Measurements from ENCODE around the gene NDUFAF3.

Gene NDUFAF3

DNA sequence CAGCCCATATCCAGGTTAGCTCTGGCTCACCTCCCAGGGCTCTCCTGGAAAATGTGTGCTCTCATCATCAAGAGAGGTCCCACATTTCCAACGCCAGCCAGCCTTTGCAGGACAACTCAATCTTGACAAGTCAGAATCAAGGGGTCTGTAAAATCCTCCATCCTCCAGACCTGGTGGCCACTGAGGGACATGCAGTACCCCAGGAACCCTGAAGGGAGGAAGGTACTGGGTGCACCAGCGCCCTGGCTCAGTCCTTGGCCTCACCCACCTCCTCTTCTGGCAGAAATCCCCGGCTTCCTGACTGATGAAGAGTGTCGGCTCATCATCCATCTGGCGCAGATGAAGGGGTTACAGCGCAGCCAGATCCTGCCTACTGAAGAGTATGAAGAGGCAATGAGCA, 20.8 kb upstream of the NDUFAF3 start:
- no peak overlapping the region for H3K27ac ChIP-seq
- H3K4me3 ChIP-seq: no peak overlapping the region
- DNase-seq (ENCODE audit: low spot score): no peak
- TF ChIP-seq, protein P1, sequence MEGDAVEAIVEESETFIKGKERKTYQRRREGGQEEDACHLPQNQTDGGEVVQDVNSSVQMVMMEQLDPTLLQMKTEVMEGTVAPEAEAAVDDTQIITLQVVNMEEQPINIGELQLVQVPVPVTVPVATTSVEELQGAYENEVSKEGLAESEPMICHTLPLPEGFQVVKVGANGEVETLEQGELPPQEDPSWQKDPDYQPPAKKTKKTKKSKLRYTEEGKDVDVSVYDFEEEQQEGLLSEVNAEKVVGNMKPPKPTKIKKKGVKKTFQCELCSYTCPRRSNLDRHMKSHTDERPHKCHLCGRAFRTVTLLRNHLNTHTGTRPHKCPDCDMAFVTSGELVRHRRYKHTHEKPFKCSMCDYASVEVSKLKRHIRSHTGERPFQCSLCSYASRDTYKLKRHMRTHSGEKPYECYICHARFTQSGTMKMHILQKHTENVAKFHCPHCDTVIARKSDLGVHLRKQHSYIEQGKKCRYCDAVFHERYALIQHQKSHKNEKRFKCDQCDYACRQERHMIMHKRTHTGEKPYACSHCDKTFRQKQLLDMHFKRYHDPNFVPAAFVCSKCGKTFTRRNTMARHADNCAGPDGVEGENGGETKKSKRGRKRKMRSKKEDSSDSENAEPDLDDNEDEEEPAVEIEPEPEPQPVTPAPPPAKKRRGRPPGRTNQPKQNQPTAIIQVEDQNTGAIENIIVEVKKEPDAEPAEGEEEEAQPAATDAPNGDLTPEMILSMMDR (IDR thresholded peaks at IDR 0.05): no peak

DNA sequence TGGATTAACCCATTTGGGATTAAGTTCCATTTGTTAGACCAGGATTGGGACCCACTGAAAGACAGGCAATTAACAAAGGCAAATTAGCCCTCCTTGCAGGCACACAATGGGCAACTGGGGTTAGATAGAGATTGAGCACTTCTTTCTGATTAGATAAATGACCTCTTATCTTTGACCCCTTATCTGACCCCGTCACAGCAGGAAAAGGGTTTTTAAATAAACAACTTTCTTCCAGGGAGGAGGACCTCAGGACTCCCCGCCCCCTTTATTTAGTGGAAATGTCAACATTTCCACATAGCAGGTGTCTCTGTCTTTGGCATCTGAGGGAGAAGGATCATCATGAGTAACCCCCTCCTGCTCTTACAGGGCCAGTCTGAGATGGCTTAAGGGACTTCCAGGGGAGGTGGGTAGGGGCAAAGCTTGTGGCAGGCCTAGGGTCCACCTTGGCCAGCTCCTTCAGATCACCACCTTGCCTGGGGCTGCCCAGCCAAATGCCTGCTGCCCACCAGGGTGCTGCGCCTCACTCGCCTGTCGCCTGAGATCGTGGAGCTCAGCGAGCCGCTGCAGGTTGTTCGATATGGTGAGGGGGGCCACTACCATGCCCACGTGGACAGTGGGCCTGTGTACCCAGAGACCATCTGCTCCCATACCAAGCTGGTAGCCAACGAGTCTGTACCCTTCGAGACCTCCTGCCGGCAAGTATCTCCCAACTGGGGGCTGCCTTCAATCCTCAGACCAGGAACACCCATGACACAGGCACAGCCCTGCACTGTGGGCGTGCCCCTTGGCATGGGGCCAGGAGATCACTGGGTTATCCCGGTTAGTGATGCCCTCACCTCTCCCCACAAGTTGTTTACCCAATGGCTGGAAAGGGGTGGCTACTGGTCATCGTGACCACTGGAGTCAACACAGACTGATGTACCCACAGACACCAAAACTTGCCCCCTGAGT, 17.3 kb upstream of the NDUFAF3 start:
- TF ChIP-seq, protein P1 (IDR thresholded peaks at IDR 0.05): no peak
- no peak for DNase-seq (ENCODE audit: low spot score)
- H3K27ac ChIP-seq: no peak overlapping the region
- H3K4me3 ChIP-seq: no peak overlapping the region

DNA sequence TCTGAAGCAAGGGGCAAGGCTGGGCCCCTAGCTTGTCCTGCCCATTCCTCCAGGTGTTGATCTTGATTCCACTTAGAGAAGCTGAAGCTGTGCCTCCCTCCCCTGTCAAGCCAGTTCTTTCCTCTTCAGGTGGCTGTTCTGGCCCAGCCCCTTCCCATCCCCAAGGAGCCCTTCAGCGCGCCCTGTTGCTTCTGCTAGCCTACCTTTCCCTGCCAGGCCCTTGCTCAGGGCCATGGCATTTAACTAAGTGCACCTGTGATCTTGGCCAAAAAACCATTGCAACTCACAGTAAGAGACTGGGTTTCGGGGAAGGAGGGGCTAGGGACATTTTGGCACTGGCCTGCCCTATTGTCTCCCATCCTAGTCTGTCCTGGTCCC, 16.6 kb upstream of the NDUFAF3 start:
- DNase-seq (ENCODE audit: low spot score): no peak
- Histone ChIP-seq H3K27ac (no peak overlapping the region), H3K4me3 (no peak overlapping the region)
- TF ChIP-seq, protein P1 (IDR thresholded peaks at IDR 0.05): no peak

DNA sequence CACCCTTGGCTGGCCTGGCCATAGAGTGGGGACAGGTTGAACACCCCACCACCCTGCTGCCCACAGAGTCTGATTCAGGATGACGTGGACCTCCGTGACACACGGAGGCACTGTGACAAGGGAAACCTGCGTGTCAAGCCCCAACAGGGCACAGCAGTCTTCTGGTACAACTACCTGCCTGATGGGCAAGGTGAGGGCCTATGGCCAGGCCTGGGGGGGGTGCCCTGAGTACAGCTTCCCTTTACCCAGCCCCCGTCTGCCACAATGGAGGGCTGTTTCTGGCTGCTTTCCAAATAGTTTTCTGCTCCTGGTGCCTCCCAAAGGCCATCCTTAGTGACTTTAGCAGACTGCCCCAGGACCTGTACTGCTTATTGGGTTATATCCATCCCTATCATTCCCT, 15.9 kb upstream of the NDUFAF3 start:
- no peak for DNase-seq (ENCODE audit: low spot score)
- H3K4me3 ChIP-seq: peak overlapping the region; percentile 91
- peak overlapping the region; percentile 89 to 91 for H3K27ac ChIP-seq
- TF ChIP-seq, protein P1 (IDR thresholded peaks at IDR 0.05): no peak

DNA sequence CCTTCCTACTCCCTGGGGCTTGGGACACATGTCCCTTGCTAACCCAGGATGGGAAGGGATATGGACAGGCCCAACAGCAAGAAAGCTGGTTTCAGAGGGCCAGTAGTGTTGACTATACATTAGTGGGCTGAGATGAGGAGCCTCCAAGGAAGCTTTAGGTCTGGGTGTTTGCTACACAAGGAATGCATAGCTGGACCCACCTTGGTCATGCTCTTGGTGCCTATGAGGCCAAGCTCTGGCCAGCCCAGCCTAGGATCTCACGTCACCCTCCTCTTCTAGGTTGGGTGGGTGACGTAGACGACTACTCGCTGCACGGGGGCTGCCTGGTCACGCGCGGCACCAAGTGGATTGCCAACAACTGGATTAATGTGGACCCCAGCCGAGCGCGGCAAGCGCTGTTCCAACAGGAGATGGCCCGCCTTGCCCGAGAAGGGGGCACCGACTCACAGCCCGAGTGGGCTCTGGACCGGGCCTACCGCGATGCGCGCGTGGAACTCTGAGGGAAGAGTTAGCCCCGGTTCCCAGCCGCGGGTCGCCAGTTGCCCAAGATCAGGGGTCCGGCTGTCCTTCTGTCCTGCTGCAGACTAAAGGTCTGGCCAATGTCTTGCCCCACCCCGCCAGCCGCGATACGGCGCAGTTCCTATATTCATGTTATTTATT, 15.4 kb upstream of the NDUFAF3 start:
- no peak for DNase-seq (ENCODE audit: low spot score)
- TF ChIP-seq, protein P1 (IDR thresholded peaks at IDR 0.05): no peak
- peak overlapping the region; percentile 91 for H3K4me3 ChIP-seq
- H3K27ac ChIP-seq: peak overlapping the region; percentile 89 to 91

DNA sequence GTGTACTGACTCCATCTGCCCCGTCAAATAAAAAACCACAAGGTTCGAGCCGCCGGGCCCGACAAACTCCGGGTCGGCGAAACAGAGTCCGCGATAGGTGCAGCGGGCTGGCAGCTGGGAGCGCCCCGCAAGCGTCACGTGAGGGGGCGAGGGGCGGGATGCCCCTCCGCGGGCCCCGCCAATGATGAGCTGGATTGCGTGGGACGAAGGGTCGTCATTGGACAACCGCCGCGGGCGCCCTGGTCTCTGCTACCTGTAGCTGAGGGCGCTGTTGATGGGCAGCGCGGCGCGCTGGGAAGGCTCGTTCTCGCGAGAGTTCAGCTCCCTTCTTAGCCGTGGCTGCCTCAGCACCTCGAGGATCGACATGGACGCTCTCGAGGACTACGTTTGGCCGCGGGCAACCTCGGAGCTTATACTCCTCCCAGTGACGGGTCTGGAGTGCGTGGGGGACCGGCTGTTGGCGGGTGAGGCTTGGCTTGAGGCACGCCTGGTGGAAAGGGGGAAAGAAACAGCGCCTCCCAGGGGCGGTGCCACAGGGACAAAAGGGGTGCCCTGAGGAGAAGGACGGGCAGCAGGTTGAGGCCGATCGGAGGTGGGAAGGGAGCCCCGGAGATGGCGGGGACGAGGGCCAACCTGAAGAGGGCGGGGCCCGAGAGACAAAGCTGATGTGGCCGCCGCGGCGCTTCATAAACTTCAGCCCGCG, 14.7 kb upstream of the NDUFAF3 start, which contains the start of gene WDR6:
Gene WDR6, plus strand, starts transcription at position 324 of the 703 bp plus-strand sequence. Its CDS starts 41 bp downstream, at position 365.
- DNase-seq (ENCODE audit: low spot score): peak; percentile 98

More for the DNA sequence above, 14.7 kb upstream of the NDUFAF3 start, which contains the start of gene WDR6:
- Histone ChIP-seq H3K4me3 (peak within 1 kb of the TSS; percentile 91), H3K27ac (peak within 1 kb of the TSS; percentile 89 to 91)
- TF ChIP-seq, protein P1 (IDR thresholded peaks at IDR 0.05): no peak
